ENCODE data around the gene AK2.

AK2 gene

GRCh38 chr1:33080885-33081553 lies 44.3 kb upstream of the AK2 start, which contains the start of gene AZIN2:
Gene AZIN2, plus strand, starts transcription at chr1:33081153. Its CDS starts 1,097 bp downstream, at chr1:33082250.
- TF ChIP-seq TAF1 (IDR thresholded peaks at IDR 0.05; ENCODE audit: low read depth) (peak; percentile 53; the same call in 1 of the 2 replicates), NFIC (IDR thresholded peaks at IDR 0.05) (no peak), ZBTB7A (IDR thresholded peaks at IDR 0.05; ENCODE audit: low read depth) (peak; percentile 96)
- TF ChIP-seq, protein P1, sequence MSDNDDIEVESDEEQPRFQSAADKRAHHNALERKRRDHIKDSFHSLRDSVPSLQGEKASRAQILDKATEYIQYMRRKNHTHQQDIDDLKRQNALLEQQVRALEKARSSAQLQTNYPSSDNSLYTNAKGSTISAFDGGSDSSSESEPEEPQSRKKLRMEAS (IDR thresholded peaks at IDR 0.05): peak; percentile 23

- TF ChIP-seq, protein P1 (IDR thresholded peaks at IDR 0.05): no peak; the same call in 1 of the 2 replicates
- TF ChIP-seq FOXM1 (IDR thresholded peaks at IDR 0.05; ENCODE audit: borderline replicate concordance, low read depth): no peak
- no peak for TF ChIP-seq YY1 (IDR thresholded peaks at IDR 0.05; ENCODE audit: low read depth)
- TF ChIP-seq TEAD4 (IDR thresholded peaks at IDR 0.05): no peak
- TF ChIP-seq TAF1 (IDR thresholded peaks at IDR 0.05; ENCODE audit: low read depth): no peak
- TF ChIP-seq, protein P2, sequence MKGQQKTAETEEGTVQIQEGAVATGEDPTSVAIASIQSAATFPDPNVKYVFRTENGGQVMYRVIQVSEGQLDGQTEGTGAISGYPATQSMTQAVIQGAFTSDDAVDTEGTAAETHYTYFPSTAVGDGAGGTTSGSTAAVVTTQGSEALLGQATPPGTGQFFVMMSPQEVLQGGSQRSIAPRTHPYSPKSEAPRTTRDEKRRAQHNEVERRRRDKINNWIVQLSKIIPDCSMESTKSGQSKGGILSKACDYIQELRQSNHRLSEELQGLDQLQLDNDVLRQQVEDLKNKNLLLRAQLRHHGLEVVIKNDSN (IDR thresholded peaks at IDR 0.05): no peak
- no peak for TF ChIP-seq RAD21 (IDR thresholded peaks at IDR 0.05; ENCODE audit: low read depth)
Observed at GRCh38 chr1:33080373-33080772, 43.7 kb upstream of the AK2 start.

DNA sequence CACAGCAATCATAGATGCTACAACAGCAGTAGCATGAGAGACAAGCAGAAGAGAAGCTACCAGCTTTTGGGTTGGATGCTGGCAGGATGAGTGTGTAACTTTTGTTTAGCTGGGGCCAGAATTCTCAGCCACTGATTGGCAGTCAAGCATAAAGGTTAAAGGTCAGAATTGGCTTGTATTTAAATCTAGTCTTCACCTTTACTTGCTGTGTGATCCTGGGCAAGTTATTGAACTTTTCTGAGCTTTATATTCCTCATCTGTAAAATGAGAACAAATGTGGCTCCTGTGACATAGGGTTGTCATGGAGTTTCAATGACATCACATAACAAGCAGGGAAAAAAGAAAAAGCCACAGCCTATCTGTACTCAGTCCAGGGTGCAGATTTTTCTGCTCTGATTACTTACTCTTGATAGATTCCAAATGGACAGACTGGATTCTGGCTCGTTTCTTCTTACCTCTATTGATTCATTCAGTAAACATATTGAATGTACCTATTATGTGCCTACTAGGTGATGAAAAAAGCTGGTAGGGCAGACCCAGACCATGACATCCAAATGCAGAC lies 41.4 kb upstream of the AK2 start:
- TF ChIP-seq EP300 (IDR thresholded peaks at IDR 0.05; ENCODE audit: borderline replicate concordance) (no peak), NFIC (IDR thresholded peaks at IDR 0.05) (no peak), CREB1 (IDR thresholded peaks at IDR 0.05; ENCODE audit: low read depth) (no peak), TAF1 (IDR thresholded peaks at IDR 0.05; ENCODE audit: low read depth) (no peak), TEAD4 (IDR thresholded peaks at IDR 0.05) (no peak), YY1 (IDR thresholded peaks at IDR 0.05; ENCODE audit: low read depth) (no peak), FOXM1 (IDR thresholded peaks at IDR 0.05; ENCODE audit: borderline replicate concordance, low read depth) (no peak), REST (IDR thresholded peaks at IDR 0.05; ENCODE audit: low read depth) (no peak), TCF12 (IDR thresholded peaks at IDR 0.05; ENCODE audit: low read depth) (no peak), RAD21 (IDR thresholded peaks at IDR 0.05; ENCODE audit: low read depth) (no peak), EGR1 (IDR thresholded peaks at IDR 0.05) (no peak), CEBPB (IDR thresholded peaks at IDR 0.05) (no peak), ZBTB7A (IDR thresholded peaks at IDR 0.05; ENCODE audit: low read depth) (no peak)
- TF ChIP-seq, protein P1 (IDR thresholded peaks at IDR 0.05): no peak
- TF ChIP-seq, protein P2 (IDR thresholded peaks at IDR 0.05): no peak

- TF ChIP-seq REST (IDR thresholded peaks at IDR 0.05; ENCODE audit: low read depth) (no peak), NFIC (IDR thresholded peaks at IDR 0.05) (no peak)
Observed at GRCh38 chr1:33074193-33074945, 37.7 kb upstream of the AK2 start.

DNA sequence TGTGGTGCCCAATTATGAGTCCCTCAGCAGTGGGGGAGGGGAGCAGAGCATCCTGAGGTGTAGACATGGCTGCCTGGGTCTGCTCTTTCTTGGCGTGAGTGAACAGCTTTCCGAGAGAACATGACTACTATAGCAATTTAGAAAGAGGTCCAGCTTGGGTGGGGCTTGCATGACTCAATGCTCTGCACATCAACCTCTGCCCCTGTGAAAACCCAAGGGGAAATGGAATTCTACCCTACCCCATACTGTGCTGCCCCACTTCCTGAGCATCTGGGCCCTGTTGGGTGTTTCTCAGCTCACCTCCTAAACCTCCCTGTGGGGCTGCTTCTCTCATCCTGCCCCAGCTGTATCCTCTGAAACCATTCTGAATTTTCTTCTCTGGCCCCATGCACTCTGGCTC lies 36.0 kb upstream of the AK2 start:
- TF ChIP-seq REST (IDR thresholded peaks at IDR 0.05; ENCODE audit: low read depth) (no peak), NFIC (IDR thresholded peaks at IDR 0.05) (no peak), EGR1 (IDR thresholded peaks at IDR 0.05) (no peak), TCF12 (IDR thresholded peaks at IDR 0.05; ENCODE audit: low read depth) (no peak), CREB1 (IDR thresholded peaks at IDR 0.05; ENCODE audit: low read depth) (no peak), EP300 (IDR thresholded peaks at IDR 0.05; ENCODE audit: borderline replicate concordance) (no peak), FOXM1 (IDR thresholded peaks at IDR 0.05; ENCODE audit: borderline replicate concordance, low read depth) (no peak)
- TF ChIP-seq, protein P2 (IDR thresholded peaks at IDR 0.05): no peak

All from Ishikawa (cell line).